HG02642 (cell line): ENCODE results near the gene NABP1.
"Not testable (repeated sequence)": the region's sequence is repeated elsewhere in the genome, so short reads cannot be mapped to it uniquely, and the experiment has no call there.

Experiments used
- ATAC-seq: cut with Tn5 transposase; IDR thresholded peaks from one replicate; pipeline ENCODE4 v1.9.1; 2021; ENCODE audit warnings: mild to moderate bottlenecking; ENCODE audit not compliant: unreplicated experiment, poor library complexity

The NABP1 gene, protein sequence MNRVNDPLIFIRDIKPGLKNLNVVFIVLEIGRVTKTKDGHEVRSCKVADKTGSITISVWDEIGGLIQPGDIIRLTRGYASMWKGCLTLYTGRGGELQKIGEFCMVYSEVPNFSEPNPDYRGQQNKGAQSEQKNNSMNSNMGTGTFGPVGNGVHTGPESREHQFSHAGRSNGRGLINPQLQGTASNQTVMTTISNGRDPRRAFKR

DNA sequence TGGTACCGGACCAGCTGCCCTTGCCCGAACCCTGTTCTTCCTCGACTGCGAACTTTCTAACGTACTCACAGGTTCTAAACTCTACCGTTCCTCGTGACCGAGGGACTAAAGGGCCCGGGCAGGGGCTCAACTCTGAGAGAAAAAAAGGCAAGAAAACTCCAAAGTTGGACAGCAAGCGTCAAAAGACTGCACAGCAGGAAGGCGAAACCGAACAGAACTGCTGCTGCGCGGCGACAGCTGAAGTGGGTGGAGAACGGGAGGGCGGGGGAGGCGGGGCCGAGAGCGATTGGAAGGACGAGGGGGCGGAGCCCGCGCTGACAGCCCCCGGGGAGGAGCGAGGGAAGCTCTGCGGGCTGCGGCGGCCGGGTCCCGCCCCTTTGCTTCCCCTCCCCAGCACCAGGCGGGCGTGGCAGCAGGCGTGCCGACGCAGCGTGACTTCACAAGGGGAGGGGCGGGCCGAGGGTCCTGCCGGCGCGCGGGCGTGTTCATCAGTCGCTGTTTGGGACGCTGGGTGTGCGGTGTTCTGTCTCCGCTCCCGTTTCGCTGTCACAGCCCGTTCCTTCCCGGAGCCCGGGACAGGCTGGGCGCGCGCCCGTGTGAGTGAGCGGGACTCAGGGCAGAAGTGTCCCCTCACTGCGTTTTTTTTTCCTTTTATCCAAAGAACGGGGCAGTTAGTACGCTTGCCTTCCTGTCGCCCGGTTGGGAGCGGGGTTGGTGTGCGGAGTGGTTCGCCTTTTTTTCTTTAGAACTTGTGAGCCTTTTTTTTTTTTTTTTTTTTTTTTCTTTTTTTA, at the start of gene NABP1:
Gene NABP1, plus strand, starts transcription at position 491 of the 791 bp plus-strand sequence. CDS start 479 bp downstream, outside the sequence.
- peak; percentile 80 for ATAC-seq

DNA sequence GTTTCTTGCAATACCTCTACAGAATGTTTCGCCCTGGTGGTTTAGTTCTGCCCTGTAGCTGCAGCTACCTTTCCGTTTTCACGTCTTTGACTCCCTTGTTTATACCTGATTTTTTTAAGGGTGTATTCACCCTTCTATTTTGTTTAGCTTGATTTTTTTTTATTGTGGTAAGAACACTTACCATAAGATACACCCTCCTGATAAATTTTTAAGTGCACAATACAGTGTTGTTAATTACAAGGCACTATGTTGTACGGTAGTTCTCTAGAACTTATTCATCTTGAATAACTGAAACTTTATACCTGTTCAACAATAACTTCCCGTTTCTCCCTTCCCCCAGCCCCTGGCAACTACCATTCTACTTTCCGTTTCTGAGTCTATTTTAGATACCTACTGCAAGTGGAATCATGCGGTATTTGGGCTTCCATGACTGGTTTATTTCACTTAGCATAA, 48.9 kb upstream of the NABP1 start:
- no peak for ATAC-seq

DNA sequence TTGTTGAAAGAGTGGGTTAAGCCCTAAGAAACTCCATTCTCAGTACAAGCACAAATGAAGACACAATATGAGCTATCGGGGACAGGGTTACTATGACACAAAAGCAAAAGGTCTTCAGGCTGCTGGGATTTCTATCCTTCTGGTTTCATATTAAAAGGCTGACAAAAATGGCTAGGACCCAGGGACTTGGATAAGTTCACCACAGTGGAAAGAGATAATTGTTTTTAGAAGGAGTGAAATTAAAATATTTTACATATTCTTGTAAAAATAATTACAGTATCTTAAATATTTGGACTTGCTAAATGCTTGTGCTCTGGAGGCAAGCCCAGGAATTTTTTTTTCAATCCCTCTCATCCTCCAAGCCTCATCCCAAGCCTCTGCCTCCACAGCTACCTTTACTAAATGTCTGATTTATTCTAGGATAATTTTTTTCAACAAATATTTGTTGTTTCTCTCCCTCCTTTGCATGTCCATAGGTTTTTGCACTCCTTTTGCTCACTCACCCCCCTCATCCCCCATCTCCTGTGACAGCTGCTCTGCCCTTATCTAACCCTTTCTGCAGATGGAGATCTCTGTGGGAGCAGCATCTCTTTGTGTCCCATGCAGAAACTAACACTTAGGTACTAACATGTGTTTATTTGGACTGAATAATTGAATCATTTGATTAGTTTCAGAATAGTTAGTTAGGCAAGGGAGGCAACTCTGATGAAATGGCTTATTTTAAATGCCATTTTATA, 47.8 kb upstream of the NABP1 start:
- ATAC-seq, result no peak

DNA sequence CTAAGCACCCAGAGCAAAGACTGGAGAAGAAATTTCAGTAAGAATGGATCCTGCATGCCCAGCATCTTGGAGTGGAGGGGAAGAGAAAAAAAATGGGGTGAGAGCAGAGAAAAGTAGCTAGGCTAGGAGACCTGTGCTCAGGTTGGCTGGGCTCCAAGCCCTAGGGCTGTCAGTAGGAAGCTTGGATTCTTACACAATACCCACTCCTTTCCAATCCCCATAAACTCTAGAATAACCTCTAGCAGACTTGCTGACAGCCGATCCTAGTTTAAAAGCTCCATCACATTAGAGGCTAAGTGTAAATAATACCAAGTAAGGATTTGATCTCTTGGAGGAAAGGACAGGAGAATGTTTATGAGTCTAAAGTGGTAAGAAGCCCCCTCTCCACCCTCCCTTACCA, 46.2 kb upstream of the NABP1 start:
- ATAC-seq, result no peak

DNA sequence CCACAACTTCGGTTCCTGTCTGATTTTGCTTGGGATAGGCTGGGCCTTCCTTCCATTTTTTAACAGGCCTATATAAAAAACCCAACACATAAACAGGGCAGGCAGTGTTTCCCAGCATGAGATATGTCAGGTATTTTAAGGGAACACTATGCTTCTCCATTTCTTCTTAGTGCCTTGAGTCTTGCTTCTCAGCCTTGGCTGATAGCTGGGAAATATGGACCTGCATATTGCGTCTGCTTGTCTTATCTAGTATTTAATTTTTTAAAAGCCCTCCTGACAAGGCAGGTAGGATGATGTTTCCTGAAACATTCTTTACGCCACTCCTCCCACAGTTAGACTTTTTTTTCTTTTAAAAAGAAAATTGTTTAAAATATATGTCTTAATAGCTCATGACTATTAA, 45.5 kb upstream of the NABP1 start:
- ATAC-seq, result no peak

DNA sequence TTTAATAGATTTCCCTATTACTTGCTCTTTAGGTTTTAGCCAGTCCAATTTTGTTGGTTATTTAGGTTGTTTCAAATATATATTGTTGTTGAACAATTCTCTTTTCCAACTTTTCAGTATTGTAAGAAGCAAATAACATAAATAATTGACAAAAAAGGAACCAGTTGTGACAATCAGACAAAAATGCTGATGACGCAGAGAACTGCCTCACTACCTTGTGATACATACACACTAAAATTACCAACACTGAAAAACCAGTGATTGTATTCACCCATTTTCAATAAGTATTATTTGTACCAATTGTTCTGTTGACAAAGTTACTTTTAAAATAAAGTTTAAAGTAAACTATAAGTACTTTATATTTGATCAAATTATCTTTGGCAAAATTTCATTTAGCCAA, 43.1 kb upstream of the NABP1 start:
- no peak for ATAC-seq

DNA sequence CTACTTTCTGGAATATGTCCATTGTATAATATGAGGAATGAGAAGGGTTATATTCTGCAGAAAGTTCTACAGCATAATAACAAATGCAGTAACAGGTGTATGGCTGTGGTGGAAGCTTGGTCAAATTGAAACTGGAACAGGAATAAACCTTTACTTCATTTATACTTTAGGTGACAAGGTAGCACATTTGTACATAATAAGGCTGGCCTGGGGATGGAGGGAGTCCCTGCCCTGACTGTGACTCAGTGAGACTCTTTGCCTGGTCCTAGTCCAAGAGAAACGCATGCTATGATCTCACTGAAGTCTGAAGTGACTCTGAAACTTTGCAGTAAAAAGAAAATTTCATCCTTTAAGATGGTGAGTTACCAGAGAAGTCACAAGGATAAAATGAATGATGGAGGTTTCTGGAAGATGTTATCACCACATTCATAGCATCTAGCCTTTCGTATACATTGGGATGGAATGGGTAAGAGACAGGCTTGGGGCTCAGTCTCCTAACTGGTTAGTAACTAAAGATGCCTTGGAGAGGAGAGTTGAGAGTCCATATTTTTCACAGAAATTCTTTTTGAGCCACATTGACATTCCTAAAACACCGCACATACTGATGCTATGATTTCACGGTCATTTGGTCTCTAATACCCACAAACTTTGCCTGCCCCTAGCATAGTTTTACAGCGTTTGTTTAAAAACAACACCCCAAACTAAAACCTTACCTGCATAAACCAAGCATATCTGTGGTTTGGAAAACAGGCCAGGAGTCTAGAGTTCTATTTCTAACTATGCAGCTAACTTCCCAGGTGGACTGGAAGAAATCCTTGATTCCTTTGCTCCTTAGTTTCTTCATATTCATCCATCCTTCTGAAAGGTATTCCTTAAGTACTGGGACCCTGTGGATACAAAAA, 42.4 kb upstream of the NABP1 start:
- ATAC-seq, result peak; percentile 87

DNA sequence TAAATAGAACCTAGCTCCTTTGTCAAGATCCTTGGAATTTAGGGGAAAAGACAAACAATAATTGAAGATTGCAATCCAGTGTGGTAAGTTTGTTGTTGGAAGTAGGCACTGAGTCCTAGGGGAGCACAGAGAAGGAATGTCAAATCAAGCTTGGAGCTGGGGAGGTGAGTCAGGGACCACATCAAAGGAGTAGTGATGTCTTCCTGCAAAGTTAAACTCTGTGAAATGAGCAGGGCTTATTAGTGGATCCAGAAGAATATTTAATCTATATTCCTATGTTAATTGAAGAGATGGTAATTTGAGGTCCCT, 41.7 kb upstream of the NABP1 start:
- no peak for ATAC-seq

DNA sequence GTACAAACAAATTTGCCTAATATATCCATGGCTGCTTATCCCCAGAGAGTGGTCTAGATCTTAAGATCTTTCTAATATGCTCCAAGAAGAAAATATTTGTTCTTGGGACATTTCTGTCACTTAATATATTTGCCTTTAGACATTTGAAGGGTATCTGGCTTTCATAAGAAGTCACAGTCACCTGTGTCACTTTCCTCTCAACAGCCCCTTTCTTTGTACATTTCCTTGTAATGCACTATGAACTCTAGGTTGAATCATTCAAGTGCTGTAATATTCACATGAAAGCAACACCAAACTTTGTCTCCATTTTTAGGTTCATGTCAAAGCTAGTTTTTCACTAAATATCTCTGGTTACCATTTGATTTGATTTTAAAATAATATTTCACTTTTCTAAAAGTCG, 41.4 kb upstream of the NABP1 start:
- no peak for ATAC-seq

DNA sequence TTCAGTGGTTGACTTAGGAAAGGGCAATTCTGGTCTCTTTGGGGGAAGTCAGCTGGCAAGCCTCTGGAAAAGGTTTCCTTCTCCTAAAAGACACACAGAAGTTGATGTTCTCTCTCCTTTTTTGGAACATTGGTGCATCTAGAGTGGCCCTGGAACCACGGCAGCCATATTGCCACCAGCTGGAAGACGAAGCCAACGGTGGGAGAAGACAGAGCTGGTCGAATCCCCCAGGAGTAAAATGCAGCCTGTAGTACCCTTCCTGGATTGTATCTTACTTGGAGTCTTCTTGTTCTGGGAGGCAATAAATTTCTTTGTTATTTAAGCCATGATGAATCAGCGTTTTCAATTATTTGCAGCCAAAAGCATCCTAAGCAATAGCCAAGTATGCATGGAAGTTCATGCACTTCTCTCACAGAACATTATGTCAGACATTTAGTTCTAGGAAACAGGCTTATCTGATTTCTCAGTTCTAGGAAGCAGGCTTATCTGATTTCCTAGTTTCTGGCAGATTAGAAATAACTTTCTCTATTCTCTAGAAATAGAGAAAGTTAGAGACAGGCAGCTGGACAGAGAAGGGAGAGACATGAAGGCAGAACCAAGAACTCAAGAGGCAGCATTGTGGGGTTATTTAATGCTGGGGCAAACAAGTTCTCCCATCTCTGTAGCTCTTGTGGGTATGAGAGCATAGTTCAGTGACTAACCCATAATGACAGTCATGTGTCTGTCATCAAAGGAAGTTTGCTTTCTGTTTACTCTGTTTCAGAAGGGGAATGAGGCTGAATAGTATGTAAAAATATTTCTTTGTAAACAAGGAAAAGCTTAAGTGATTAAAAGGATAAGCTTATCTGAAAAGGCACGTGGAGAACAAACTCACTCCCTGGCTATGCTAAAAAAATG, 40.5 kb upstream of the NABP1 start:
- ATAC-seq, result peak; percentile 71

DNA sequence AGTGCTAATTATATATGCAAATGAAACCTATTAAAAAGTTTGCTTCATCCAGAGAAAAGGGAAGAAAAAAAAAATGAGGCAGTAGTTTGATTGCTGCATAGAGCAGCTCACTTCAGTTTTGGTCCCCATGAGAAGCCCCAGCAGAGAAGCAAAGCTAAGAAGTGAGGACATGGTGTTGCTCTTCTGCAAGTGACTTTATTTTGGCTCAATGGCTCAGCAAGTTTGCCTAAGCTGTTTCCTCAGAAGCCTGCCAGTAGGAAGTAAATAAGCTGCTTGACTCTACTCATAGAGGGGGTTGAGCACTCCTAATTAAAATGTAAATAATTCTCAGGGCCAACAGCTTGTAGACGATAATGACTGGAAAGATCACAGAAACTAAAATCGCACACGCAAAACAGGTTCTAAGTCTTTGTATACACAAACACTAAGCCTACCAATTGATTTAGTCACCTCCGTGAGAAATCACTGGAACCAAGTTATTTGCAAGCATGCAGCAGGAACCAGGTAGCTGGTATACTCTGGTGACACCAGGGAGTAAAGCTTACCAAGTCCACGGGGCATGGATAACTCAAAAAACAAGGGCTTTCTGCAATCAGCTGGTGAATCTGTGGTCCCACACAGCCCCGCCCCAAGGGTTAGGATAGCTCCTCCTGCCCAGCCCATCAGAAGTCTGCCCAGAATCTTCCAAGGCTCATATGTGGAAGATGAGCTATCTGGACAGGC, 39.7 kb upstream of the NABP1 start:
- ATAC-seq, result peak; percentile 12

DNA sequence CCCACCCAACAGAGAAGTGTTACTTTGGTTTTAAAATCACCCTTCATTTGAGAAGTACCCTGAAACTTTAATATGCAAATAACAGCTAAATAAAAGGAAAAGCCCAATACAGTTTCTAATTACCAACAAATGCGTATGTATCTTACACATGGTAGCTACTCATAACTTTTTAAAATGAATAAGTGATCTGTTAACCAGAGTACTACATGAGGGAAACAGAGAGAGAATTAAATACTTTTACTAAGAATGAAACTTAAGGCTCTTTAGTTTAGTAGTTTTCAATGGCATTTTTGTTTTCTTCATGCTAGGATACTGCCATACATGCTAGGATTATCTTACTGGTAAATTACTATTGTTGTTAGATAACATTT, 39.1 kb upstream of the NABP1 start:
- no peak for ATAC-seq

DNA sequence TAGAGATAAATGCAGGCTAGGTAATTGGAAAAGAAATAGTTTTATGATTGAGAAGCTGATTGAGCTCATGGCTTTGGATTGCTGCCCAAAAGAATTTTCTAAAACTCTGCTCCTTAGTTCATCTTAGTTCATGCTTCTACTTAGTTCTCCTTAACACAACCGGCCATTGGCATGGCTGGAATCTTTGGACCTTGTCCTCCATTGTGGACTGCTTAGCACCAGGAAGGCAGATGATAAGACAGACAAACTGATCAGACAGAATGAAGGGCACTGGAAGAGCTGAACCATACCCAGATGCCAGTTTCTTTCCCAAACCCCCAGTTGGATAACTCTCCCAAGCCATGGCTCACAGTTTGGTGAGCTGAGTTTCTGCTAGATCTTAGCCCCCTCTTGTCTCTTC, 36.3 kb upstream of the NABP1 start:
- ATAC-seq, result no peak

DNA sequence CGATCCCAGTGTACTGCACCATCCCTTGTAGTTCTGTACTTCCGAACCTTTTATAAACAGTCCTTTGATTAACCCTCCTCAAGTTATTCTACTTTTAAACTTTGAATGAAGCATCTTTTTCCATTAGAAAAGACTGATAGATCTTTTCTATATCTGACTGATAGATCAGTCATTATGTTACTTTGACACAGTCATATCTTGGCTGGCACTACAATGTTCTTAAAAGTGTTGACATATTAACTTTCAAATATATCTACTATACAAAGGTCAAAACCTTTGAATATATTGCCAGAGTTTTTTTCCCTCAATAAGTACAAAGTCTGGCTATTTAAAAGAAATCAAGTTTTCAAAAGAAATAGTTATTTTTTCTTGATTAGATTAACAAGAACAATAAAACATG, 35.4 kb upstream of the NABP1 start:
- no peak for ATAC-seq

DNA sequence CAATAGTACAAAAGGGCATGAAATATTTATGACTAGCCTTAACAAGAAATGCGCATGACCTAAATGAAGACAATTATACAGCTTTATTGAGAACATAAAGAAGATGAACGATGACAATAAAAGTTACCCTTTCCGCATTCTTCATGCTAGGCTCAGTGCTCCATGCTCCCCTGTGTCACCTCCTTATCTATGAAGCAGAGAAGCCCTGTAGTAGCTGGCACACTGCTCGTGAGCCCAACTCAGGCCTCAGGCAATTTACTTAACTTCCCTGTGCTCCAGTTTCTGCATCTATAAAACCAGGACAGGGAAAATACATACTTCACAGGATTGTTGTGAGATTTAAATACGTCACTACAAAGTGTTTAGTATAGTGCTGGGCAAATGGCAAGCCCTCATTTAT, 34.5 kb upstream of the NABP1 start:
- no peak for ATAC-seq

DNA sequence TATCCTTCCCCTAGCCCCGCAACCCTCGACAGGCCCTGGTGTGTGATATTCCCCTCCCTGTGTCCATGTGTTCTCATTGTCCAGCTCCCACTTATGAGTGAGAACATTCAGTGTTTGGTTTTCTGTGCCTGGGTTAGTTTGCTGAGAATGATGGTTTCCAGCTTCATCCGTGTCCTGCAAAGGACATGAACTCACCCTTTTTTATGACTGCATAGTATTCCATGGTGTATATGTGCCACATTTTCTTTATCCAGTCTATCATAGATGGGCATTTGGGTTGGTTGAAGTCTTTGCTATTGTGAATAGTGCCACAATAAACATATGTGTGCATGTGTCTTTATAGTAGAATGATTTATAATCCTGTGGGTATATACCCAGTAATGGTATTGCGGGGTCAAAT, 33.3 kb upstream of the NABP1 start:
- not testable (repeated sequence) for ATAC-seq

DNA sequence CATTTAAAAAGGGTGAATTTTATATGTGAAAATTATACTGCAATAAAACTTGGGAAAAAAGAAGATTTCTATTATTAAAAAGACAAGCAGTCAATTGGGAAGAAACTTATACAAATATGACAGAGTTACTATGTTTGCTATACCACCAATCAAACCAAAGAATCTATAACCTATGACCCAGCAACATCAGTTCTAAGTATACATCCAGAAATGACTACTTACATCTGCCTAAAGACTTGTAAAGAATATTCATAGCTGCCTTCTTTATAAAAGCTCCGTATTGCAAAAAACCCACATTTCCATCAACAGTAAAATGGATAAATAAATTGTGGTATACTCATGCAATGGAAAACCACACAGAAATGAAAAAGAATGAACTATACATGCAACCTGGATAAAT, 32.9 kb upstream of the NABP1 start:
- ATAC-seq, result no peak

DNA sequence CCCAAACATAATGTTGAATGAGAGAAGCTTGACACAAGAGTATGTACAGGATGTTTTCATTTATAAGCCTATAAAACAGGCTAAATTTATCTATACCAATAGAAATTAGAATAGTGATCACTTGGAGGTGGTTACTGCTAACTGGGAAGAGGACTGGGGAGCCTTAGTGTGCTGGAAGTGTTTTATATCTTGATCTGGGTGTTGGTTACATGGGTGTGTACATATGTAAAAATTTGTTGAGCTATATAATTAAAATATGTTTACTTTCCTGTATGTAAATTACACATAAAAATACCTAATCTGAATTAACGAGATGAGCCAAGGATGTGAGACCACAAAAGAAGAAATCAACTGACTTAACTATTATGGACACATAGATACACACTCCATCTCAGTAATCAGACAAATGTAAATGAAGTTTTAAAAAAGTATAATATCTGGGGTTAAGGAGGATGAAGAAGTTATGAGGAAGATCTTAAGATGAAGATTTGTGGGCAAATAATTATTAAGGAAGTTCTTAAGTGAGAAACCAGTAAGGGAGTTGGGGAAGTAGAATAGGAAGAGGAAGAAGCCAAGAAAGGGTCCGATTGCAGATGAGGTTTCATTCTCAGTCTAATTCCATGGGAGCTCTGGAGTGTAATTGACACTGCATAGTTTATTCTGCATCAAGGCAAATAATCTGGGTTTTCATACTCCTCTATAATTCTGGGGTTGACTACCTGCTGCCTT, 32.3 kb upstream of the NABP1 start:
- no peak for ATAC-seq
